GM12878 (cell line): ENCODE measurements around the gene COMT. TPM values are rescaled to one million over a fixed set of nuclear protein-coding genes. Genes with fewer than 3 reads are reported as not detected.

ENCODE experiments used
- ATAC-seq: fragments of 200-7000 bp; cut with Tn5 transposase; 3 replicates; pipeline ENCODE4 v1.9.1; 2020; ENCODE audit warnings: mild to moderate bottlenecking, moderate library complexity
- BruUV-seq: library from RNA; stranded (reverse); fragments of 400-500 nt; replicated peaks from 2 replicates; lab custom pipeline; 2021; lab: Mats Ljungman, UMichigan
- CTCF ChIA-PET: fragments of 300-600 bp; sonication (Branson Sonifier 250); formaldehyde crosslinking; extraction: SDS; loops from one replicate; lab custom pipeline; 2021; ENCODE audit warnings: inconsistent platforms; lab: Yijun Ruan, JAX
- POLR2A ChIA-PET: fragments of 350-600 bp; formaldehyde crosslinking; extraction: SDS; loops from one replicate; lab custom pipeline; 2021; ENCODE audit warnings: inconsistent platforms; lab: Charles Lee
- RAD21 ChIA-PET: fragments of 300-600 bp; sonication (Branson Sonifier 250); formaldehyde crosslinking; loops from one replicate; lab custom pipeline; 2023; ENCODE audit warnings: antibody characterized with exemption; ENCODE audit not compliant: unreplicated experiment; lab: Charles Lee
- SMC1A ChIA-PET: fragments of 300-600 bp; sonication (Branson Sonifier 250); formaldehyde crosslinking; loops from one replicate; lab custom pipeline; 2023; ENCODE audit not compliant: unreplicated experiment, uncharacterized antibody; lab: Charles Lee
- DNase-seq: peaks from one replicate; pipeline ENCODE4 v3.0.0-alpha.2; 2011; ENCODE audit warnings: low read depth, low spot score
- FAIRE-seq: peaks from 3 replicates; lab custom pipeline; 2011; peaks lifted over from hg19 to GRCh38; lab: Jason Lieb, UNC
- H2AFZ ChIP-seq: 2 replicates; pipeline ENCODE4 v1.6.0; 2011; ENCODE audit warnings: low read depth, low read length, control low read depth; ENCODE audit not compliant: control insufficient read depth
- H3K27ac ChIP-seq: 2 replicates; pipeline ENCODE4 v1.5.1; 2011; ENCODE audit warnings: control low read depth; ENCODE audit not compliant: control insufficient read depth, insufficient read depth
- H3K27me3 ChIP-seq, 2 experiments: replicated peaks in 1 of 2; 2 replicates each; pipeline versions ENCODE4 v1.6.0 to v1.6.1; 2011; ENCODE audit warnings: low read length in 1 of 2; ENCODE audit not compliant: control insufficient read depth in 2 of 2, insufficient read depth in 2 of 2
- H3K36me3 ChIP-seq, 2 experiments: 2 replicates each; pipeline ENCODE4 v1.5.1; 2011; ENCODE audit warnings: low read length in 1 of 2; ENCODE audit not compliant: control insufficient read depth in 2 of 2, insufficient read depth in 2 of 2
- H3K4me1 ChIP-seq: 2 replicates; pipeline ENCODE4 v1.6.1; 2011; ENCODE audit warnings: mild to moderate bottlenecking, low read length, moderate library complexity, mixed read lengths; ENCODE audit not compliant: control insufficient read depth, insufficient read depth
- H3K4me2 ChIP-seq: 2 replicates; pipeline ENCODE4 v1.6.0; 2011; ENCODE audit warnings: control low read depth; ENCODE audit not compliant: control insufficient read depth, insufficient read depth
- H3K4me3 ChIP-seq: fragments of 200-600 bp; sonication (generic); 2 replicates; pipeline ENCODE4 v1.5.1; 2016
- H3K79me2 ChIP-seq: 2 replicates; pipeline ENCODE4 v1.6.0; 2011; ENCODE audit warnings: low read length; ENCODE audit not compliant: control insufficient read depth, insufficient read depth
- H3K9ac ChIP-seq: 2 replicates; pipeline ENCODE4 v1.8.0; 2011; ENCODE audit warnings: low read length, control low read depth, mixed read lengths; ENCODE audit not compliant: control insufficient read depth, insufficient read depth
- H3K9me3 ChIP-seq: replicated peaks from 3 replicates; pipeline ENCODE4 v1.5.1; 2011; ENCODE audit warnings: mild to moderate bottlenecking, low read length; ENCODE audit not compliant: control insufficient read depth, insufficient read depth
- H4K20me1 ChIP-seq: 2 replicates; pipeline ENCODE4 v1.6.0; 2011; ENCODE audit not compliant: control insufficient read depth, insufficient read depth
- BHLHE40 ChIP-seq, 2 experiments: fragments of 450-650 bp in 1 of 2; IDR thresholded peaks; 2 replicates each; pipeline ENCODE4 v1.6.1; 2011 to 2017; ENCODE audit warnings: low read depth in 2 of 2, borderline replicate concordance in 1 of 2, improper control_type of control experiment in 1 of 2, low read length in 1 of 2, mild to moderate bottlenecking in 1 of 2
- BRCA1 ChIP-seq: IDR thresholded peaks from 2 replicates; pipeline ENCODE4 v1.6.1; 2011; ENCODE audit warnings: low read depth, low read length, improper control_type of control experiment
- CHD2 ChIP-seq: IDR thresholded peaks from 2 replicates; pipeline ENCODE4 v1.6.1; 2011; ENCODE audit warnings: low read depth, low read length, improper control_type of control experiment, borderline replicate concordance
- CREB1 ChIP-seq: IDR thresholded peaks from 2 replicates; pipeline ENCODE4 v1.6.1; 2012; ENCODE audit warnings: low read depth, mild to moderate bottlenecking, inconsistent platforms
- CREM ChIP-seq: IDR thresholded peaks from 2 replicates; pipeline ENCODE4 v1.6.1; 2014; ENCODE audit warnings: antibody characterized with exemption, low read depth
- DPF2 ChIP-seq: fragments of 450-650 bp; IDR thresholded peaks from 2 replicates; pipeline ENCODE4 v1.6.1; 2017; ENCODE audit warnings: mild to moderate bottlenecking
- FOS ChIP-seq: IDR thresholded peaks from 3 replicates; pipeline ENCODE4 v1.6.1; 2011; ENCODE audit warnings: borderline replicate concordance; ENCODE audit not compliant: insufficient read length; ENCODE audit errors: extremely low read depth
- GATAD2B ChIP-seq: fragments of 450-650 bp; conservative IDR thresholded peaks from 2 replicates; pipeline ENCODE4 v1.6.1; 2017; ENCODE audit warnings: low read depth, mild to moderate bottlenecking, moderate library complexity
- IKZF1 ChIP-seq: fragments of 450-650 bp; conservative IDR thresholded peaks from 2 replicates; pipeline ENCODE4 v1.6.1; 2017; ENCODE audit warnings: antibody characterized with exemption, mild to moderate bottlenecking
- KAT2A ChIP-seq: conservative IDR thresholded peaks from 2 replicates; pipeline ENCODE4 v1.6.1; 2011; ENCODE audit warnings: low read depth, low read length; ENCODE audit not compliant: control insufficient read depth
- MEF2B ChIP-seq: fragments of 450-650 bp; IDR thresholded peaks from 2 replicates; pipeline ENCODE4 v1.6.1; 2018; ENCODE audit warnings: mild to moderate bottlenecking, moderate library complexity; ENCODE audit not compliant: partially characterized antibody, poor library complexity, severe bottlenecking
- NBN ChIP-seq: fragments of 450-650 bp; IDR thresholded peaks from 2 replicates; pipeline ENCODE4 v1.6.1; 2016
- NFYA ChIP-seq: IDR thresholded peaks from 2 replicates; pipeline ENCODE4 v1.6.1; 2011; ENCODE audit warnings: low read depth, mild to moderate bottlenecking, low read length, improper control_type of control experiment, borderline replicate concordance
- NFYB ChIP-seq: IDR thresholded peaks from 2 replicates; pipeline ENCODE4 v1.6.1; 2011; ENCODE audit warnings: low read depth, mild to moderate bottlenecking, low read length, improper control_type of control experiment, moderate library complexity; ENCODE audit not compliant: insufficient read depth
- PML ChIP-seq: IDR thresholded peaks from 2 replicates; pipeline ENCODE4 v1.6.1; 2012; ENCODE audit warnings: low read length, inconsistent platforms
- RAD51 ChIP-seq: fragments of 450-650 bp; IDR thresholded peaks from 2 replicates; pipeline ENCODE4 v1.6.1; 2016; ENCODE audit warnings: moderate library complexity, mild to moderate bottlenecking, inconsistent platforms
- SMAD5 ChIP-seq: IDR thresholded peaks from 2 replicates; pipeline ENCODE4 v1.6.1; 2016; ENCODE audit warnings: antibody characterized with exemption, low read depth
- SMARCA5 ChIP-seq: fragments of 450-650 bp; IDR thresholded peaks from 2 replicates; pipeline ENCODE4 v1.6.1; 2017; ENCODE audit warnings: mild to moderate bottlenecking
- SP1 ChIP-seq: IDR thresholded peaks from one replicate; pipeline ENCODE4 v1.6.1; 2011; ENCODE audit warnings: low read depth, low read length
- TAF1 ChIP-seq: IDR thresholded peaks from 2 replicates; pipeline ENCODE4 v1.6.1; 2011; ENCODE audit warnings: mild to moderate bottlenecking, low read depth, low read length, borderline replicate concordance
- ZNF207 ChIP-seq: fragments of 450-650 bp; IDR thresholded peaks from 2 replicates; pipeline ENCODE4 v1.6.1; 2014; ENCODE audit warnings: antibody characterized with exemption, mild to moderate bottlenecking, borderline replicate concordance
- ZSCAN29 ChIP-seq: fragments of 450-650 bp; IDR thresholded peaks from 2 replicates; pipeline ENCODE4 v1.6.1; 2017; ENCODE audit warnings: mild to moderate bottlenecking, moderate library complexity
- WGBS: methylation state at CpG from one replicate; pipeline ENCODE4 v1.1.6; 2016; ENCODE audit warnings: low lambda C conversion rate; ENCODE audit not compliant: insufficient replicate concordance, insufficient coverage; ENCODE audit errors: missing lambda C conversion rate; 5-methylcytosine and 5-hydroxymethylcytosine counted together
- in situ Hi-C: fragments of 300-500 bp; cut with MboI; formaldehyde crosslinking; loops from 9 replicates; pipeline ENCODE4 v1.14.3; 2018; ENCODE audit warnings: mixed read lengths
- intact Hi-C: fragments of 100-400 bp; cut with micrococcal nuclease; formaldehyde crosslinking; loops from one replicate; pipeline ENCODE4 v1.14.2; 2022; ENCODE audit not compliant: unreplicated experiment
- polyA plus RNA-seq, 11 experiments: library from polyadenylated mRNA; depleted of rRNA in 4 of 11; unstranded in 6 of 11; stranded (reverse) in 5 of 11; fragments of >200 nt; fragmentation: Nextera tagmentation in 4 of 11; fragmentation: Illumina TruSeq in 1 of 11; extraction: Ambion mirVana in 4 of 11; extraction: Trizol in 1 of 11; gene quantifications; 1 replicate in 1 of 11; 2 replicates in 10 of 11; pipeline versions ENCODE4 v1.2.1 to v1.2.3, GENCODE V29; 2011 to 2016; ENCODE audit warnings: inconsistent platforms in 2 of 11, missing spikeins in 2 of 11, low read depth in 1 of 11
- total RNA-seq, 4 experiments: library from RNA; depleted of rRNA in 3 of 4; stranded (reverse); fragments of >200 nt in 3 of 4; fragmentation: Illumina TruSeq in 1 of 4; extraction: Trizol in 1 of 4; gene quantifications; 2 replicates each; pipeline versions ENCODE4 v1.2.1 to v1.2.3, GENCODE V29; 2013 to 2021
- TF ChIP-seq, protein P1 (sequence below): fragments of 450-650 bp; IDR thresholded peaks from 2 replicates; pipeline ENCODE4 v1.6.1; 2016; ENCODE audit warnings: mild to moderate bottlenecking

The COMT gene
- total and polyA plus RNA-seq, 10 of the 15 experiments (the other 5 are each of a cell fraction or from before 2014, with no cell fraction given) = 4.5 to 152 (median 66.1) TPM

DNA sequence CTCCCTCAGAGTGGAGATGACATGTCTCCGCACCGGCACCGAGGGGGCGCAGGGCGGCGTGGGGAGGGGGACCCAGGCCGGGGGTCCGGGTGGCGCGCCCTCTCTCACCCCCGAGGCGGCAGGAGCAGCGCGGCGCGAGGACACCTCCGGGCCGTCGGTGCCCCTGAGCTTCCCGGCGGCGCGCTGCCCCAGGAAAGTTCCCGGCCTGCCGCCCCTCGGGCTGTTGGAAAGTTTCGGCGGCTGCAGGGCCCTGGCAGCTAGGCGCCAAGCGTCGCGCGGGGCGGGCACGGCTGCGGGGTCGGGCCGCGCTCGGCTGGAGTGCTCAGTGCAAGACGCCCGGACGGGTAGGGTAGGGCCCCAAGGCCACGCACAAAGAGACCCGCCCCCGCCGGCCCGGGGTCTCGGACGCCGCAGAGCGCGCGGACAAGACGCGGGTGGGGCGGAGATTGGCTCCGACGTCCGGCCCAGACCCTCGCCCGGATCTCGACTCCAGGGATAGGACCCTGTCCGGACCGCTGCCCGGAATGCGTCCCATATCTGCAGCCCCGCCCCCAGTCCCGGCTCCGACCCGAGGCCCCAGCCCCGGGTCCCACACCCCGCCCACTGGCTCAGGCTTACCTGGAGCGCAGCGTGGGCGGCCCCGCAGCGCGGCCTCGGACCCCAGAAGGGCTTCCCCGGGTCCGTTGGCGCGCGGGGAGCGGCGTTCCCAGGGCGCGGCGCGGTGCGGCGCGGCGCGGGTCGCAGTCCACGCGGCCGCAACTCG, 74.6 kb downstream of the COMT start (continued):
- TF ChIP-seq MEF2B (no peak), ZNF207 (no peak), RAD51 (no peak), TAF1 (no peak), IKZF1 (0 out of 2 replicates have a peak, but pooled peaks have one; percentile 30), BRCA1 (no peak), SMAD5 (no peak)

DNA sequence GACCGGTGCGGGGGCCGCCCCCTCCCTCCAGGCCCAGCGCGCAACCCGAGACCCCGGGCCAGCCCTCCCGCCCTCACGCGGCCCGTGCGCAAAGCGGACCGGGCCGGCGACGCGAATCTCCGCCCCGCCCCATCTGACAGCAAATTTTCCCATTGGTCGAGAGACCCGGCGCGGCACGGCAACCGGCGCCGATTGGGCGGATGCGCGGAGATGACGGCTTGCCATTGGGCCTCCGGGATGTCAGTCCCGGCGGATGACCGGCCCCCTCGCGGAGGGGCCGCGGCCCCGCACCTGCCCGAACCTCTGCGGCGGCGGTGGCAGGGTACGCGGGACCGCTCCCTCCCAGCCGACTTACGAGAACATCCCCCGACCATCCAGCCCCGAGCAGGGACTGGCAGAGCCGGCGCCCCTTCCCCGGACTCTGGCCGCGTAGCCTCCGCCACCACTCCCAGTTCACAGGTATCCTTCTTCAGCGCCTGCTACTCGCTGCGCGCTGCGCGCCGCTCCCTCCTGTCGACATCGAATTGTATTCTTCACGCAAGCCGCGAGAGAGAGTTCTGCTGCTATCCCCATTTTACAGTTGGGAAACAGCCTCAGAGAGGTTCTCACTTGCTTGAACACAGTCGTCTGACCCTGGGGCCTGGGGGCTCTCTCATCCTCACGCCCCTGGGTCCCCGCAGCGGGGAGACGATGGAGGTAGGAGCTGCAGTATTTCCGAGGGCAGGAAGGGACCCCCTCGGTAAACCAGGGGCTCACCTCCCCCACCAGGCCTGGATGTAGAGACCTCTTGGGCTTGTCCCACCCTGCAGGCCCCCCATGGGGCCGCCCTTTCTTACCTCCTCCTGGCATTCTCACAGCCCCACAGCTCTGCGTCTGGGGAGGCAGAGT, 75.4 kb downstream of the COMT start, which contains the start of gene ARVCF:
ARVCF (minus strand) TSS at position 90 of the 888 bp plus-strand sequence. CDS start 26,029 bp downstream, outside the sequence.
- Histone ChIP-seq H3K4me2 (peak within 1 kb of the TSS; percentile 95), H4K20me1 (no peaks in the 10 kb centered on the region), H3K27me3 (peaks cover 8 to 12% of the 10 kb centered on the region in 2 experiments; a peak in 3 of 4 replicates), H3K36me3 (no peaks in the 10 kb centered on the region), H3K4me3 (peak within 1 kb of the TSS; percentile 62; the same call in 1 of the 2 replicates), H2AFZ (peak within 1 kb of the TSS; percentile 82), H3K79me2 (peaks cover 10% of the 10 kb centered on the region), H3K4me1 (no peaks in the 10 kb centered on the region; the same call in 1 of the 2 replicates), H3K27ac (no peak within 1 kb of the TSS), H3K9me3 (no peaks in the 10 kb centered on the region), H3K9ac (no peak within 1 kb of the TSS)
- no peak for DNase-seq
- ChIA-PET SMC1A (no interaction called here), CTCF (no interaction called here), POLR2A (no interaction called here), RAD21 (no interaction called here)
- no TSS peak for BruUV-seq
- in situ Hi-C loops = no loop called here
- intact Hi-C loops = no loop called here
- ATAC-seq = peak; percentile 77
- FAIRE-seq = peak; percentile 56
- 3% methylated on average over 68 of the region's 79 CpGs for WGBS
- TF ChIP-seq SMARCA5 = 0 out of 2 replicates have a peak, but pooled peaks have one; percentile 21
- no peak for TF ChIP-seq NBN
- TF ChIP-seq, protein P1, sequence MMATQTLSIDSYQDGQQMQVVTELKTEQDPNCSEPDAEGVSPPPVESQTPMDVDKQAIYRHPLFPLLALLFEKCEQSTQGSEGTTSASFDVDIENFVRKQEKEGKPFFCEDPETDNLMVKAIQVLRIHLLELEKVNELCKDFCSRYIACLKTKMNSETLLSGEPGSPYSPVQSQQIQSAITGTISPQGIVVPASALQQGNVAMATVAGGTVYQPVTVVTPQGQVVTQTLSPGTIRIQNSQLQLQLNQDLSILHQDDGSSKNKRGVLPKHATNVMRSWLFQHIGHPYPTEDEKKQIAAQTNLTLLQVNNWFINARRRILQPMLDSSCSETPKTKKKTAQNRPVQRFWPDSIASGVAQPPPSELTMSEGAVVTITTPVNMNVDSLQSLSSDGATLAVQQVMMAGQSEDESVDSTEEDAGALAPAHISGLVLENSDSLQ = peak; percentile 99
- peak; percentile 37; the same call in 1 of the 2 replicates for TF ChIP-seq CREM
- peak; percentile 99 for TF ChIP-seq SP1
- peak; percentile 71 for TF ChIP-seq NFYA
- peak; percentile 96 for TF ChIP-seq FOS
- TF ChIP-seq NFYB = peak; percentile 99
- TF ChIP-seq BHLHE40 (IDR thresholded peaks at IDR 0.05; ENCODE audit: borderline replicate concordance in 1 of 2, low read depth in 2 of 2, low read length in 1 of 2) = peak; percentile 38 to 76; a peak in 3 of 4 replicates
- peak; percentile 99 for TF ChIP-seq DPF2
- peak; percentile 81; the same call in 1 of the 2 replicates for TF ChIP-seq ZSCAN29
- peak; percentile 72 for TF ChIP-seq CREB1
- TF ChIP-seq GATAD2B = peak; percentile 75; the same call in 1 of the 2 replicates
- no peak for TF ChIP-seq KAT2A
- peak; percentile 93 for TF ChIP-seq CHD2
- no peak for TF ChIP-seq PML
